ENCODE measurements around the gene CACNA1C.

Gene CACNA1C

DNA sequence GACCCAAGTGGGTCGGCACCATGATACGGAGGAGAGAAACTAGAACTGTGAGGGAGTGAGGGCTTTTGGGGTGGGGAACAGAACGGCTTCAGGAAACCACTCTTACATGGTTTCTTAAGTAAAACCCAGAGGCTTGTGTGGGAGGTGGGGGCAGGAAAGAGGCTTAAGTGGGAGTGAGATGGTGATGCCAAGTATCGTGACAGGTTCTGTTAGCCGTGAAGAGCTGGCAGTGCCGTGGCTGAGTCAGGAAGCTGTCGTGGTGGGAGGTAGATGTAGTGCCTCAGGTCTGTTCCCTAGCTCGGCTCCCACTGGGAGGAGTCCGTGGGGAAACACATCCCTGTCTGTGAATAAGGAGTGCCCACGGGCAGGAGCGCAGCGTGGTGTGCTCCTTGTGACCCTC, 556.2 kb downstream of the CACNA1C start:
- Histone ChIP-seq H3K4me2 (ENCODE audit: low read length) (no peak overlapping the region), H3F3A (ENCODE audit: control insufficient read depth, insufficient read depth) (no peaks in the 10 kb centered on the region), H3K27me3 (ENCODE audit: control insufficient read depth, low read length) (peaks cover 15% of the 10 kb centered on the region), H3K79me2 (ENCODE audit: control insufficient read depth, low read length) (no peaks in the 10 kb centered on the region), H3K9me3 (ENCODE audit: control insufficient read depth, insufficient read depth, low read length) (no peaks in the 10 kb centered on the region), H3K4me1 (ENCODE audit: control insufficient read depth, low read length) (no peaks in the 10 kb centered on the region), H4K20me1 (ENCODE audit: control insufficient read depth, insufficient read depth, low read depth, low read length) (no peaks in the 10 kb centered on the region), H3K9me2 (replicated peaks; ENCODE audit: control insufficient read depth, low read length) (no peaks in the 10 kb centered on the region), H3K36me3 (ENCODE audit: control insufficient read depth, low read length) (no peaks in the 10 kb centered on the region), H3K27ac (ENCODE audit: low read depth, low read length) (no peak overlapping the region), H3K4me3 (ENCODE audit: low read length) (no peak overlapping the region)
- no peak for TF ChIP-seq EZH2phosphoT487 (IDR thresholded peaks at IDR 0.05; ENCODE audit: borderline replicate concordance, low read length)
- TF ChIP-seq, protein P1, sequence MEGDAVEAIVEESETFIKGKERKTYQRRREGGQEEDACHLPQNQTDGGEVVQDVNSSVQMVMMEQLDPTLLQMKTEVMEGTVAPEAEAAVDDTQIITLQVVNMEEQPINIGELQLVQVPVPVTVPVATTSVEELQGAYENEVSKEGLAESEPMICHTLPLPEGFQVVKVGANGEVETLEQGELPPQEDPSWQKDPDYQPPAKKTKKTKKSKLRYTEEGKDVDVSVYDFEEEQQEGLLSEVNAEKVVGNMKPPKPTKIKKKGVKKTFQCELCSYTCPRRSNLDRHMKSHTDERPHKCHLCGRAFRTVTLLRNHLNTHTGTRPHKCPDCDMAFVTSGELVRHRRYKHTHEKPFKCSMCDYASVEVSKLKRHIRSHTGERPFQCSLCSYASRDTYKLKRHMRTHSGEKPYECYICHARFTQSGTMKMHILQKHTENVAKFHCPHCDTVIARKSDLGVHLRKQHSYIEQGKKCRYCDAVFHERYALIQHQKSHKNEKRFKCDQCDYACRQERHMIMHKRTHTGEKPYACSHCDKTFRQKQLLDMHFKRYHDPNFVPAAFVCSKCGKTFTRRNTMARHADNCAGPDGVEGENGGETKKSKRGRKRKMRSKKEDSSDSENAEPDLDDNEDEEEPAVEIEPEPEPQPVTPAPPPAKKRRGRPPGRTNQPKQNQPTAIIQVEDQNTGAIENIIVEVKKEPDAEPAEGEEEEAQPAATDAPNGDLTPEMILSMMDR (IDR thresholded peaks at IDR 0.05; ENCODE audit: low read depth, low read length, poor library complexity, severe bottlenecking), result no peak

DNA sequence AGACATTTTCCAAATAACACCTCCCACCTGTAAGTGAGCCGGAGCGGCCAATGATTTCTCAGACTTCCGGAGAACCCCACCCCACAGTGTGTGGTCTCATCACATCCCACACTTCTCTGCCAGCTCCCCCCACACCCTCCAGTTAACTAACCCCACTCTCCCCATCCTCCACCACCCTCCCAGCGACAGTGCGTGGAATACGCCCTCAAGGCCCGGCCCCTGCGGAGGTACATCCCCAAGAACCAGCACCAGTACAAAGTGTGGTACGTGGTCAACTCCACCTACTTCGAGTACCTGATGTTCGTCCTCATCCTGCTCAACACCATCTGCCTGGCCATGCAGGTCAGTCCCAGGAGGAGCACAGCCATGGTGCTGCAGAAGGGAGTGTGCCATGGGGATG, 557.6 kb downstream of the CACNA1C start:
- H3K4me3 ChIP-seq (ENCODE audit: low read length), result no peak overlapping the region
- H4K20me1 ChIP-seq (ENCODE audit: control insufficient read depth, insufficient read depth, low read depth, low read length), result no peaks in the 10 kb centered on the region
- no peak for TF ChIP-seq EZH2phosphoT487 (IDR thresholded peaks at IDR 0.05; ENCODE audit: borderline replicate concordance, low read length)
- TF ChIP-seq, protein P1 (IDR thresholded peaks at IDR 0.05; ENCODE audit: low read depth, low read length, poor library complexity, severe bottlenecking), result no peak
- H3K36me3 ChIP-seq (ENCODE audit: control insufficient read depth, low read length), result no peaks in the 10 kb centered on the region
- H3K4me1 ChIP-seq (ENCODE audit: control insufficient read depth, low read length), result no peaks in the 10 kb centered on the region
- no peaks in the 10 kb centered on the region for H3K9me2 ChIP-seq (replicated peaks; ENCODE audit: control insufficient read depth, low read length)
- H3F3A ChIP-seq (ENCODE audit: control insufficient read depth, insufficient read depth), result no peaks in the 10 kb centered on the region
- H3K27ac ChIP-seq (ENCODE audit: low read depth, low read length), result no peak overlapping the region
- H3K27me3 ChIP-seq (ENCODE audit: control insufficient read depth, low read length), result peaks cover 25% of the 10 kb centered on the region
- H3K79me2 ChIP-seq (ENCODE audit: control insufficient read depth, low read length), result no peaks in the 10 kb centered on the region
- no peak overlapping the region for H3K4me2 ChIP-seq (ENCODE audit: low read length)
- H3K9me3 ChIP-seq (ENCODE audit: control insufficient read depth, insufficient read depth, low read length), result no peaks in the 10 kb centered on the region

DNA sequence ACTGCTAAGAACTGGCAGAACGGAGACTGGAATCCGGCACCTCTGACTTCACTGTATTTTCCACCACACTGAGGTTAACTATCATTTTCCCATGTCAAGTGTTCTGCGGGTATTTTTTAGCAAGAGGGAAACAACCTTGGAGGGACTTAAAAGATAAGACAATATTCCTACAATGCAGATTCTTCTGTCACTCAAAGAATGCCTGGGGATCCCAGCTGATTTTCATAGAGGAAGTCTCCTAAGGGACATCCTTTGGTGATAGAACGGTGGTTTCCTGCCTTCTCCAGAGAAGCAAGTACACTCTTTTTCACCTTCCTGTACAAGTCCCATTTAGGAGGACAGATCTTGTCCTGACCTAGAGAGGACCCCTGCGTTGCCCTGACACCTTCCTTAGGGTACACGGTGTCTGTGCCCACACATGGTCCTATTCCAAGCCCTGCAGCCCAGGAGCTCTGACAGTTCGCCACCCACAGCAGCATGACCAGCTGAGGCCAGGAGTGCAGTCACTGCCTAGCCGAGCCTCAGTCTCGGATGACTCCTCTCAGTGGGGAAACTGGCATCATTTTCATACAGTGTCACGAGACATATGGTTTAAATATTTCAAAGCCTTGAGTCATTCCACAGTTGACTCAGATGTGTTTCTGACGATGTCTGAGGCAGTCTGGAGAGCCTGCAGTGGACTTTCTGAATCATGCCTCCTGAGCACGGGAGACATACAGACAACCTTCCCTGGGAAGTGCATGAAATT, 560.7 kb downstream of the CACNA1C start:
- Histone ChIP-seq H3K9me2 (replicated peaks; ENCODE audit: control insufficient read depth, low read length) (no peaks in the 10 kb centered on the region), H4K20me1 (ENCODE audit: control insufficient read depth, insufficient read depth, low read depth, low read length) (no peaks in the 10 kb centered on the region), H3K79me2 (ENCODE audit: control insufficient read depth, low read length) (no peaks in the 10 kb centered on the region), H3K4me3 (ENCODE audit: low read length) (no peak overlapping the region), H3K4me2 (ENCODE audit: low read length) (no peak overlapping the region), H3K27me3 (ENCODE audit: control insufficient read depth, low read length) (peaks cover 32% of the 10 kb centered on the region), H3K4me1 (ENCODE audit: control insufficient read depth, low read length) (no peaks in the 10 kb centered on the region), H3K27ac (ENCODE audit: low read depth, low read length) (no peak overlapping the region), H3K9me3 (ENCODE audit: control insufficient read depth, insufficient read depth, low read length) (no peaks in the 10 kb centered on the region), H3K36me3 (ENCODE audit: control insufficient read depth, low read length) (no peaks in the 10 kb centered on the region), H3F3A (ENCODE audit: control insufficient read depth, insufficient read depth) (no peaks in the 10 kb centered on the region)
- TF ChIP-seq, protein P1 (IDR thresholded peaks at IDR 0.05; ENCODE audit: low read depth, low read length, poor library complexity, severe bottlenecking), result no peak
- no peak for TF ChIP-seq EZH2phosphoT487 (IDR thresholded peaks at IDR 0.05; ENCODE audit: borderline replicate concordance, low read length)

Data from DOHH2 (cell line).